ENCODE data around the gene COL10A1. TPM values are rescaled to one million over a fixed set of nuclear protein-coding genes. Genes with fewer than 3 reads are reported as not detected.

COL10A1 gene
- total RNA-seq, 1 donor from 2014 or later: 0.10 TPM

Other genes starting within 250 kb of the COL10A1 start
- gene FRK, start 65.2 kb downstream of the COL10A1 start, total RNA-seq: 0.60 to 1.1 TPM (median 1.1 TPM) in 3 replicates
- gene NT5DC1, start 25.3 kb downstream of the COL10A1 start, total RNA-seq: 20.5 to 21.2 TPM (median 20.6 TPM) in 3 replicates
- gene TSPYL4, start 127.9 kb upstream of the COL10A1 start, total RNA-seq: 27.2 to 33.1 TPM (median 27.6 TPM) in 3 replicates
- gene TSPYL1, start 153.8 kb upstream of the COL10A1 start, total RNA-seq: 66.0 to 76.8 TPM (median 67.4 TPM) in 3 replicates
- 71.9 to 95.0 TPM (median 78.0 TPM) in 3 replicates for gene DSE, start 244.8 kb upstream of the COL10A1 start, total RNA-seq